ENCODE measurements around the gene PCTP.

PCTP gene

GRCh38 chr17:55758171-55758570 lies 7.3 kb downstream of the PCTP start:
- DNase-seq, result peak in 1 of 2 experiments; percentile 69

DNA sequence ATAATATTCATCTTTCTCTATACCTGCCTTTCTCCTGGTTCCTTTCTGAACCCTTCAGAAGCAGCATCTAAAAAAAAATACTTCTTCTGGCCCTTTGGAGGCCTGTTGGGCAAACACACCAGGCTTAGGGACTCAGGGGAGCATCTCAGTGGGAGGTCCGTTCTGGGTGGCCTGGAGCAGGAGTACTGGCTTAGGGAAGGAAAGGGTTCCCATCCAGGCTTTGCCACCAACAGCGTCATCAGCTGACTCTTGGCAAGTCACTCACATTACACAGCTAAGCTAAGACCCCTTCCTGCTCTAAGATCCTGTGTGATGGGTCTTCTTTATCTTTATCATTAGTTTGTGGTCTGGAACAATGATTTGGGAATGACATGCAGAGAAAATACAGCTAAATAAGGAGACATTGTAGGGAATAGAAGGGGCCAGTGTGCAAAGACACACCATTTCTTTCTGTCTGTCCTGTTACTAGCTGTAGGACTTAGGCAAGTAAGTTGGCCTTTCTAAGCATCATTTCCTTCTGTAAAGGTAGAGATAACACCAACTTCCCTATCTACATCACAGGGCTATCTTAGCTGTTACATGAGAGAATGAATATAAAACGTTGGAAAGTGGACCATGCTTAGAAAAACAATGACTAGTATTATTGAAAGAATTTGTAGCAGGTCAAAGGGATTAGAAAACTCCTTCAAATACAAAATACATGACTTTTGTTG lies 9.9 kb downstream of the PCTP start:
- DNase-seq, result no peak

GRCh38 chr17:55762086-55762858 lies 11.4 kb downstream of the PCTP start:
- no peak for DNase-seq

- no peak for DNase-seq
Observed at GRCh38 chr17:55763856-55764255, 13.0 kb downstream of the PCTP start.

DNA sequence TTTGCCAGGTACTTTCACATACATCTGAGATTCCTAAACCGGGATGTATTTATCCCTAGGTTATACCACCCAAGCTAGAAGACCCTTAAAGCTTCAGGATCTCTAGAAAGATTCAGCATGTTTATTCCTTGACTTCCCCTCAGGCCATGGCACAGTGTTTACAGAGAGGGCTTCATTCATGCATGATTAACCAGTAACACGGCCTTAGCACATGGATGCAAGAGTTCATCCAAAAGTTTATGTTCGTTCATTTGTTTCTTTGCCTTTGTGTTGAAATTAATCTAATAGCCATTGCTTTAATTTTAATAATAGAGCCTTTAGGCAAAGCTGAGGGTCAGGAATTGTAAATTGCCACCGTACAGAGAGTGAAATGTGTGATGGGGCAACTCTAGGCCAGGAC lies 13.8 kb downstream of the PCTP start:
- no peak for DNase-seq

GRCh38 chr17:55765472-55765871 lies 14.6 kb downstream of the PCTP start:
- DNase-seq, result no peak

DNA sequence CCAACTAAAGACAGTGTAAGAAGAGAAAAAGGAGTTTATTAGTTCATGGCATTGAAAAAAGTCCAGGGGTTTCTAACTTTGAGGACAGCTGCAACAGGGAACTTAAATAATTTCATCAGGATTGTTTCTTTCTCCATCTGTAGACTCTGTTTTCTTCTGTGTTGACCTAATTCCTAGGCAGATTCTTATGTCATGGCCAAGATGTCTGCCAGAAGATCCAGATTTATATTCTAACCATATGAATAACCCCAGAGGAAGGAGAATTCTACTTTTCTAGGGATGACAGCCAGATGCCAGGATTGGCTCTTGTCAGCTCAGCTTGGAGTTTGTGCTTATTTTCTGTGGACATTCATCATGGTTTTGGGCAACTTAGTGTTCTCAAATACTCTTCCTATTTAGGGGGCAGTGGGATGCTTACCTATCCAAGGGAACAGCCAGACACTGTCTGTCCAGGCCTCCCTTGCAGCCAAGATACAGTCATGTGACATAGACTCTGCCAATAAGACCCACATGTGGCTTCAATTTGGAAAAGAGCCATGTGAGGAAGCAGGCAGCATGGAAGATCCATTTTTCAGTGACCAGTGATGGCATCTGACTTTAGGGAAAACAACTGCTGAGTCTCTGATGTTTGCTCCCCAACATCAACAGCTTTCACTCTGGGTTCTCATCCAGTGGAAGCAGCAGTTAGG lies 18.2 kb downstream of the PCTP start:
- DNase-seq, result no peak

GRCh38 chr17:55769625-55770000 lies 18.8 kb downstream of the PCTP start:
- peak; percentile 67 to 86 for DNase-seq

- peak; percentile 21 to 79 for DNase-seq
Observed at GRCh38 chr17:55770196-55770870, 19.5 kb downstream of the PCTP start.

DNA sequence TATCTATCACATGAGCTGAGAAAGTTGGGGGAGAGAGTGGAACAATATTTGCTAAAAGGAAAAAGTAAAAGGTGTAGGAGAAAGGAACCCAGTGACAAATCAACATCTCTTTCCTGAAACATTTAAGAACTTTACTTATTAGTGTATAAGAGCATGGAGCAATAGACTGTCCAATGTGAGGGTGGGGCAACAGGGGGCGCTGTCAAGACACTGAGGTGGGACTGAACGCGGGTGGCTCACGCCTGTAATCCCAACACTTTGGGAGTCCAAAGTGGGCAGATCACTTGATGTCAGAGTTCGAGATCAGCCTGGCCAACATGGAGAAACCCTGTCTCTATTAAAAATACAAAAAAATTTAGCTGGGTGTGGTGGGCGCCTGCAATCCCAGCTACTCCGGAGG lies 21.2 kb downstream of the PCTP start:
- no peak for DNase-seq

DNA sequence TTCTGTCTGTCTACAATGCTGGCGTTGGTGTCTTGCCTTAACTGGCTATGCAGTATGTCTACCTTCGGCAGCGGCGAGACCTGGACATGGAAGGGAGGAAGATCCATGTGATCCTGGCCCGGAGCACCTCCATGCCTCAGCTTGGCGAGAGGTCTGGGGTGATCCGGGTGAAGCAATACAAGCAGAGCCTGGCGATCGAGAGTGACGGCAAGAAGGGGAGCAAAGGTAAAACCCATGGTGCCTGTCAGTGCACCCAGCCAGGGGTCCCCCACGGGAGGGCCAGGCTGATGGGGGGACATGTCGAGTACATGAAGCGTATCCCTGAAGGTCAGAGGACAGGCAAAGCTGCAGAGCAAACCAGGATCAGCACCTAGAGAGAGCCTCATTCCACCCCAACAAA lies 22.8 kb downstream of the PCTP start:
- no peak for DNase-seq

- DNase-seq, result no peak
Observed at GRCh38 chr17:55774846-55775271, 24.0 kb downstream of the PCTP start.

- DNase-seq, result no peak
Observed at GRCh38 chr17:55776271-55776670, 25.4 kb downstream of the PCTP start.

GRCh38 chr17:55777471-55777971 lies 26.7 kb downstream of the PCTP start:
- no peak for DNase-seq

- no peak for DNase-seq
Observed at GRCh38 chr17:55778389-55779118, 27.7 kb downstream of the PCTP start.

DNA sequence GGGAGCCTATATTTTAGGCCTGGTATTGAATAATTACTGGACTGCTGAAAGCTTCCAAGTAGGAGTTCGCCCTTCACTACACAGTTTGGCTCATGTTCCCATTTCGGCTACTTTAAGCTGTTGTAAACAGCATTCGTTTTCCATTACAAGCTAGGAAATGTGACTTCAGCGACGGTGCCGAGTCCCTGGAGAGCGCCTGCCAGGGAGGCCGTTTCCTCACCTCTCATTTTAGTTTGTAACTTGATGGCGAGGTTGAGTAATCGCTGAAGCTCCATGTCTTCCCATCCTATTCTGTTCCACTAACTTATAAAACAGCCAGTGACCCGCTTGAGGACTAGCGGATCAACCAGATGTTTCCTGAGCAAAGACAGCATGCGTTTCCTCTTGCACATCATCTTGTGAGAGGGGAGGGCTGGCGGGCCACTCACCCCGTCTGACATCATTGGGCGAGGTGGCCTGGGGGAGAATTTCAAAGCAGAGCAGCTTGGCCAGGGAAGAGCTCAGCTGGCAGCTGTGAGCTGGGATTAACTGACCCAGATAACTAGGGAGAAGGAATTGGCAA lies 32.9 kb downstream of the PCTP start:
- peak in 1 of 2 experiments; percentile 65 for DNase-seq

DNA sequence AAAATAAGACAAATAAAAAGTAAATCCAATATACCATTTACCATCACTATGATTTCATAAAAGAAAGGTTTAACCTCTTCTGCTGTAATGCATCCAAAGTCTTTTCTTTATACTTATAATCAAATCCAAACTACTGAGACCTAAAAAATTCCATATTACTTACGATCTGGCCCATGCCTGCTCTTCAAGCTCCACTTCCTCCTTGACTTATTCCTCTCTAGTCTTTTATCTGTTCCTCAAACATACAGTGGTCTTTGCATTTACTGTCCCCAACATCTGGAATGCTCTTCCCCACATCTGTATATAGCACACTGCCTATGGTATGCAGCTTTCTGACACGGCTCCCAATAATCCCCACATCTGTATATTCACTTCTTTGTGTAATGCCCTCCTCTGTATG lies 33.8 kb downstream of the PCTP start:
- no peak for DNase-seq

DNA sequence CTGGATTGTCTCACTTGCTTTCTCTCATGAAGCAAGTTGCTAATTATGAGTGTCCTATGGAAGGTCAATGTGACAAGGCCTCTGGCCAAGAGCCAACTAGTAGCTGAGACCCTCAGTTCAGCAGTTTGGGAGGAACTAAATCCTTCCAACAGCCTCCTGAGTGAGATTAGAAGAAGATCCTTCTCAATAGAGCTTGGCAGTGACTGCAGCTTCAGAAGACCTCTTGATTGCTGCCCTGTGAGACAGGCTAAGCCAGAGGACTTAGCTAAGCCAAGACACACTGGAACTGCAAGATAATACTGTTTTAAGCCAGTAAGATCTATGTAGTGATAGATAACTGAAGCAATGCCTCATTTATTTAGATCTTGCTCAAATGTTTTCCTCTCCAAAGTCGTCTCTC lies 34.3 kb downstream of the PCTP start:
- no peak for DNase-seq

GRCh38 chr17:55793272-55793671 lies 42.4 kb downstream of the PCTP start:
- no peak for DNase-seq

- no peak for DNase-seq
Observed at GRCh38 chr17:55794725-55795482, 44.1 kb downstream of the PCTP start.
